Measurements from ENCODE around the gene DNAI2.

The DNAI2 gene

DNA sequence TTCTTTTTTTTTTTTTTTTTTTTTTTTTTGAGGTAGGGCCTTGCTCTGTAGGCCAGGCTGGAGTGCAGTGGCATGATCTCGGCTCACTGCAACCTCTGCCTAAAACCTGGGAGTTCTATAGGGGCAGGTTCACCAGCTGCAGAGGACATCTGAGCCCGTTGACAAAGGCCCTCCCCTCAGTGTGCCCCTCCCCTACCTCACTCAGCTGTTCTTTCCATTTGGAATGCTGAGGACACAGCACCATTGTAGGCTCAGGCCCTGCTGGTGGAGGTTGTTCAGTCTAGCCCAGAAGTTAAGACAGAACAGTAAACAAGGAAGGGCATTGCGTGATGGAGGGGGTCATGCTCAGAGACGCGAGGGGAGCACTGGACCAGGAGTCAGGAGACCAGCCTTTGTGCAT is 30.1 kb downstream of the DNAI2 start:
- TF ChIP-seq, protein P1, sequence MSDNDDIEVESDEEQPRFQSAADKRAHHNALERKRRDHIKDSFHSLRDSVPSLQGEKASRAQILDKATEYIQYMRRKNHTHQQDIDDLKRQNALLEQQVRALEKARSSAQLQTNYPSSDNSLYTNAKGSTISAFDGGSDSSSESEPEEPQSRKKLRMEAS (IDR thresholded peaks at IDR 0.05), result no peak

GRCh38 chr17:74305865-74306654 is 32.0 kb downstream of the DNAI2 start:
- TF ChIP-seq RAD21 (IDR thresholded peaks at IDR 0.05; ENCODE audit: low read depth) (peak; percentile 29), TAF1 (IDR thresholded peaks at IDR 0.05; ENCODE audit: low read depth) (no peak)

GRCh38 chr17:74307984-74308773 is 34.1 kb downstream of the DNAI2 start:
- no peak for TF ChIP-seq CEBPB (IDR thresholded peaks at IDR 0.05)
- no peak for TF ChIP-seq TCF12 (IDR thresholded peaks at IDR 0.05; ENCODE audit: low read depth)
- TF ChIP-seq NFIC (IDR thresholded peaks at IDR 0.05), result no peak
- no peak for TF ChIP-seq FOXM1 (IDR thresholded peaks at IDR 0.05; ENCODE audit: borderline replicate concordance, low read depth)
- no peak for TF ChIP-seq EGR1 (IDR thresholded peaks at IDR 0.05)
- no peak for TF ChIP-seq YY1 (IDR thresholded peaks at IDR 0.05; ENCODE audit: low read depth)
- no peak for TF ChIP-seq USF1 (IDR thresholded peaks at IDR 0.05)
- TF ChIP-seq, protein P1 (IDR thresholded peaks at IDR 0.05), result no peak
- no peak for TF ChIP-seq TEAD4 (IDR thresholded peaks at IDR 0.05)
- no peak for TF ChIP-seq ZBTB7A (IDR thresholded peaks at IDR 0.05; ENCODE audit: low read depth)
- TF ChIP-seq, protein P2, sequence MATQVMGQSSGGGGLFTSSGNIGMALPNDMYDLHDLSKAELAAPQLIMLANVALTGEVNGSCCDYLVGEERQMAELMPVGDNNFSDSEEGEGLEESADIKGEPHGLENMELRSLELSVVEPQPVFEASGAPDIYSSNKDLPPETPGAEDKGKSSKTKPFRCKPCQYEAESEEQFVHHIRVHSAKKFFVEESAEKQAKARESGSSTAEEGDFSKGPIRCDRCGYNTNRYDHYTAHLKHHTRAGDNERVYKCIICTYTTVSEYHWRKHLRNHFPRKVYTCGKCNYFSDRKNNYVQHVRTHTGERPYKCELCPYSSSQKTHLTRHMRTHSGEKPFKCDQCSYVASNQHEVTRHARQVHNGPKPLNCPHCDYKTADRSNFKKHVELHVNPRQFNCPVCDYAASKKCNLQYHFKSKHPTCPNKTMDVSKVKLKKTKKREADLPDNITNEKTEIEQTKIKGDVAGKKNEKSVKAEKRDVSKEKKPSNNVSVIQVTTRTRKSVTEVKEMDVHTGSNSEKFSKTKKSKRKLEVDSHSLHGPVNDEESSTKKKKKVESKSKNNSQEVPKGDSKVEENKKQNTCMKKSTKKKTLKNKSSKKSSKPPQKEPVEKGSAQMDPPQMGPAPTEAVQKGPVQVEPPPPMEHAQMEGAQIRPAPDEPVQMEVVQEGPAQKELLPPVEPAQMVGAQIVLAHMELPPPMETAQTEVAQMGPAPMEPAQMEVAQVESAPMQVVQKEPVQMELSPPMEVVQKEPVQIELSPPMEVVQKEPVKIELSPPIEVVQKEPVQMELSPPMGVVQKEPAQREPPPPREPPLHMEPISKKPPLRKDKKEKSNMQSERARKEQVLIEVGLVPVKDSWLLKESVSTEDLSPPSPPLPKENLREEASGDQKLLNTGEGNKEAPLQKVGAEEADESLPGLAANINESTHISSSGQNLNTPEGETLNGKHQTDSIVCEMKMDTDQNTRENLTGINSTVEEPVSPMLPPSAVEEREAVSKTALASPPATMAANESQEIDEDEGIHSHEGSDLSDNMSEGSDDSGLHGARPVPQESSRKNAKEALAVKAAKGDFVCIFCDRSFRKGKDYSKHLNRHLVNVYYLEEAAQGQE (IDR thresholded peaks at IDR 0.05; ENCODE audit: low read depth), result no peak
- no peak for TF ChIP-seq RAD21 (IDR thresholded peaks at IDR 0.05; ENCODE audit: low read depth)
- no peak for TF ChIP-seq TAF1 (IDR thresholded peaks at IDR 0.05; ENCODE audit: low read depth)
- TF ChIP-seq EP300 (IDR thresholded peaks at IDR 0.05; ENCODE audit: borderline replicate concordance), result no peak
- no peak for TF ChIP-seq CREB1 (IDR thresholded peaks at IDR 0.05; ENCODE audit: low read depth)

GRCh38 chr17:74309902-74310301 is 35.9 kb downstream of the DNAI2 start:
- TF ChIP-seq CREB1 (IDR thresholded peaks at IDR 0.05; ENCODE audit: low read depth), result no peak
- TF ChIP-seq EP300 (IDR thresholded peaks at IDR 0.05; ENCODE audit: borderline replicate concordance), result no peak
- no peak for TF ChIP-seq RAD21 (IDR thresholded peaks at IDR 0.05; ENCODE audit: low read depth)
- TF ChIP-seq TEAD4 (IDR thresholded peaks at IDR 0.05), result no peak
- no peak for TF ChIP-seq USF1 (IDR thresholded peaks at IDR 0.05)
- TF ChIP-seq FOXM1 (IDR thresholded peaks at IDR 0.05; ENCODE audit: borderline replicate concordance, low read depth), result no peak

DNA sequence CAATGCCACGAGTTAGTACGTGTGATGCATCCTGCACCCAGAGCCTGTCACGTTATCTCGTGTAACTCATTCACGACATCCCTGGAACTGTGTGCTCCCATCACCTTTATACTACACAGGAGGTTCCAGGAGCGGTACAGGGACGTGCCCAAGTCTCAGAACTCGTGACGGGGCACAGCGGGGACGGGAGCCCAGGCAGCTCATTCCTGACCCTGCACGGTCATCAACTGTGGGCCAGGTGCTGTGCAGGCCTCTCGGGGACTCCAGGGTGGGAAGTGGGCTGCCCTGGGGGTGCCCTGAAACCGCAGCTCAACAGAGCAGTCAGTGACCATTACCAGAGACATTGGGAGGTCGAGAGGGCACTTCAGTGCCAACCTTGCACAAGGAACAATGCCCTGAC is 40.8 kb downstream of the DNAI2 start:
- TF ChIP-seq TEAD4 (IDR thresholded peaks at IDR 0.05) (no peak), CEBPB (IDR thresholded peaks at IDR 0.05) (no peak), USF1 (IDR thresholded peaks at IDR 0.05) (no peak), NFIC (IDR thresholded peaks at IDR 0.05) (no peak)
- TF ChIP-seq, protein P1 (IDR thresholded peaks at IDR 0.05), result no peak

DNA sequence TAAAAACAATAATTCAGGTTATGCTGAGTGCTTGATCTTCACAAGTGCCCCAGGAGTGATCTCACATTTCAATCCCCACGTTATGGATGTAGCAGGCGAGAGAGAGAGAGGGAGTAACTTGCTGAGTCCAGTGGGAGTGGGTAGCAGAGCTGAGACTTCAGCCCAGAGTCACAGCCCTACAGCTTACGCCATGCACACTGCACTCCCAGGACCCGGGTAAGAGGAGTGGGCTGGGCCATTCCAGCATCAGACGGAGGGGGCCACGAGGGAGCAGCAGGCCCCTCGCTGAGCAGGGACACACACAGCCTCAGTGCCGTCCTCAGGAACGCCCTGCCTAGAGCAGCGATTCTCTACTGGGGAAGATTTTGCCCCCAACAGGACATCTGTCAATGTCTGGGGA is 42.2 kb downstream of the DNAI2 start:
- TF ChIP-seq YY1 (IDR thresholded peaks at IDR 0.05; ENCODE audit: low read depth), result no peak
- no peak for TF ChIP-seq USF1 (IDR thresholded peaks at IDR 0.05)
- TF ChIP-seq TAF1 (IDR thresholded peaks at IDR 0.05; ENCODE audit: low read depth), result no peak
- TF ChIP-seq, protein P1 (IDR thresholded peaks at IDR 0.05), result no peak
- TF ChIP-seq, protein P2 (IDR thresholded peaks at IDR 0.05; ENCODE audit: low read depth), result no peak
- TF ChIP-seq RAD21 (IDR thresholded peaks at IDR 0.05; ENCODE audit: low read depth), result no peak
- TF ChIP-seq FOXM1 (IDR thresholded peaks at IDR 0.05; ENCODE audit: borderline replicate concordance, low read depth), result no peak
- TF ChIP-seq CEBPB (IDR thresholded peaks at IDR 0.05), result no peak
- no peak for TF ChIP-seq ZBTB7A (IDR thresholded peaks at IDR 0.05; ENCODE audit: low read depth)
- TF ChIP-seq EGR1 (IDR thresholded peaks at IDR 0.05), result no peak
- TF ChIP-seq NFIC (IDR thresholded peaks at IDR 0.05), result no peak
- TF ChIP-seq TEAD4 (IDR thresholded peaks at IDR 0.05), result no peak
- no peak for TF ChIP-seq CREB1 (IDR thresholded peaks at IDR 0.05; ENCODE audit: low read depth)
- TF ChIP-seq EP300 (IDR thresholded peaks at IDR 0.05; ENCODE audit: borderline replicate concordance), result no peak
- no peak for TF ChIP-seq TCF12 (IDR thresholded peaks at IDR 0.05; ENCODE audit: low read depth)

All from Ishikawa (cell line).